ENCODE measurements around the gene SP4. TPM values are rescaled to one million over a fixed set of nuclear protein-coding genes. Genes with fewer than 3 reads are reported as not detected.

SP4 gene
- total and polyA plus RNA-seq, 2 of the 4 experiments (the other 2 are of a cell fraction): 0.97 to 5.9 TPM

- H3K4me3 ChIP-seq (ENCODE audit: insufficient read depth, low read depth, low read length): no peak overlapping the region
- no peaks in the 10 kb centered on the region for H3K79me1 ChIP-seq (ENCODE audit: low read depth in 1 of 2, low read length in 2 of 2)
- H3K9ac ChIP-seq (ENCODE audit: low read depth, low read length): no peak overlapping the region
- H3K9me1 ChIP-seq (ENCODE audit: insufficient read depth, low read length): no peaks in the 10 kb centered on the region
- no peak for ATAC-seq (ENCODE audit: low read depth)
- H2BK15ac ChIP-seq (ENCODE audit: low read depth, low read length): no peak overlapping the region
- no peak overlapping the region for H3K4ac ChIP-seq (ENCODE audit: low read depth, low read length)
- no peaks in the 10 kb centered on the region for H3K9me3 ChIP-seq (ENCODE audit: control insufficient read depth, insufficient read depth, low read length)
- dilution Hi-C loops (cut with HindIII; ENCODE audit: low sequenced_read_pairs, unreplicated experiment) (no loop called here), in situ Hi-C loops (cut with MboI; ENCODE audit: low sequenced_read_pairs) (no loop called here), intact Hi-C loops (cut with micrococcal nuclease) (no loop called here)
- H4K91ac ChIP-seq (ENCODE audit: insufficient read depth, low read depth, low read length): no peak overlapping the region
- no peak overlapping the region for H2BK120ac ChIP-seq (ENCODE audit: low read depth, low read length)
- H4K5ac ChIP-seq (ENCODE audit: low read depth, low read length): no peak overlapping the region
- no peak overlapping the region for H2AFZ ChIP-seq (replicated peaks; ENCODE audit: low read length, poor library complexity)
- TF ChIP-seq RAD21 (IDR thresholded peaks at IDR 0.05; ENCODE audit: low read length) (no peak), CEBPB (IDR thresholded peaks at IDR 0.05; ENCODE audit: low read depth, low read length) (no peak), CTCF (conservative IDR thresholded peaks at IDR 0.05; ENCODE audit: low read depth, low read length) (no peak), MXI1 (IDR thresholded peaks at IDR 0.05; ENCODE audit: borderline replicate concordance, low read depth, low read length) (no peak), MAZ (IDR thresholded peaks at IDR 0.05; ENCODE audit: borderline replicate concordance, low read depth, low read length) (no peak), BHLHE40 (IDR thresholded peaks at IDR 0.05; ENCODE audit: low read depth, low read length) (no peak), RFX5 (IDR thresholded peaks at IDR 0.05; ENCODE audit: low read depth, low read length) (no peak), RCOR1 (IDR thresholded peaks at IDR 0.05; ENCODE audit: insufficient replicate concordance, low read length) (no peak), CHD1 (IDR thresholded peaks at IDR 0.05; ENCODE audit: low read depth, low read length) (no peak), SMC3 (IDR thresholded peaks at IDR 0.05; ENCODE audit: low read depth, low read length) (no peak), NFE2L2 (IDR thresholded peaks at IDR 0.05; ENCODE audit: low read depth, low read length) (no peak), FOS (IDR thresholded peaks at IDR 0.05; ENCODE audit: low read depth, low read length) (no peak), MAFK (IDR thresholded peaks at IDR 0.05; ENCODE audit: low read depth, low read length) (no peak), POLR2A (IDR thresholded peaks at IDR 0.05; ENCODE audit: low read depth, low read length) (no peak)
- TF ChIP-seq, protein P1, sequence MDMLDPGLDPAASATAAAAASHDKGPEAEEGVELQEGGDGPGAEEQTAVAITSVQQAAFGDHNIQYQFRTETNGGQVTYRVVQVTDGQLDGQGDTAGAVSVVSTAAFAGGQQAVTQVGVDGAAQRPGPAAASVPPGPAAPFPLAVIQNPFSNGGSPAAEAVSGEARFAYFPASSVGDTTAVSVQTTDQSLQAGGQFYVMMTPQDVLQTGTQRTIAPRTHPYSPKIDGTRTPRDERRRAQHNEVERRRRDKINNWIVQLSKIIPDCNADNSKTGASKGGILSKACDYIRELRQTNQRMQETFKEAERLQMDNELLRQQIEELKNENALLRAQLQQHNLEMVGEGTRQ (IDR thresholded peaks at IDR 0.05; ENCODE audit: low read depth, low read length): no peak
- TF ChIP-seq, protein P2, sequence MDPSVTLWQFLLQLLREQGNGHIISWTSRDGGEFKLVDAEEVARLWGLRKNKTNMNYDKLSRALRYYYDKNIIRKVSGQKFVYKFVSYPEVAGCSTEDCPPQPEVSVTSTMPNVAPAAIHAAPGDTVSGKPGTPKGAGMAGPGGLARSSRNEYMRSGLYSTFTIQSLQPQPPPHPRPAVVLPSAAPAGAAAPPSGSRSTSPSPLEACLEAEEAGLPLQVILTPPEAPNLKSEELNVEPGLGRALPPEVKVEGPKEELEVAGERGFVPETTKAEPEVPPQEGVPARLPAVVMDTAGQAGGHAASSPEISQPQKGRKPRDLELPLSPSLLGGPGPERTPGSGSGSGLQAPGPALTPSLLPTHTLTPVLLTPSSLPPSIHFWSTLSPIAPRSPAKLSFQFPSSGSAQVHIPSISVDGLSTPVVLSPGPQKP (IDR thresholded peaks at IDR 0.05; ENCODE audit: borderline replicate concordance, low read depth, low read length): no peak
- no peak overlapping the region for H4K8ac ChIP-seq (ENCODE audit: low read depth in 2 of 2, low read length in 2 of 2)
- H3K23ac ChIP-seq (ENCODE audit: low read depth, low read length): no peak overlapping the region
- no peak overlapping the region for H2BK5ac ChIP-seq (ENCODE audit: low read depth, low read length, poor library complexity, severe bottlenecking)
- WGBS, 2 experiments (ENCODE audit: extremely low coverage in 2 of 2, insufficient read length in 1 of 2): no CpG with 5 or more reads among the region's 5 CpGs
- CTCF ChIA-PET: no interaction called here
- H3K18ac ChIP-seq (ENCODE audit: low read depth, low read length): no peak overlapping the region
- POLR2A ChIA-PET (ENCODE audit: unreplicated experiment): no interaction called here
- no peaks in the 10 kb centered on the region for H4K20me1 ChIP-seq (ENCODE audit: insufficient read depth, low read length)
- no TSS peak for BruUV-seq (replicated peaks)
- H3K56ac ChIP-seq (ENCODE audit: extremely low read depth, insufficient read depth, low read length): no peak overlapping the region
- DNase-seq: no peak
- H2AK5ac ChIP-seq (ENCODE audit: low read depth, low read length): no peak overlapping the region
- H3K4me2 ChIP-seq (ENCODE audit: low read depth, low read length): no peak overlapping the region
- H2BK20ac ChIP-seq (ENCODE audit: low read depth, low read length): no peak overlapping the region
- no peak overlapping the region for H3K27ac ChIP-seq (ENCODE audit: insufficient read depth, low read length)
- H3K27me3 ChIP-seq (ENCODE audit: control insufficient read depth, insufficient read depth, low read length): no peaks in the 10 kb centered on the region
- H3K14ac ChIP-seq (replicated peaks; ENCODE audit: low read depth, low read length): no peak overlapping the region
- H2AK9ac ChIP-seq (replicated peaks; ENCODE audit: low read depth, low read length, poor library complexity): no peak overlapping the region
- no peaks in the 10 kb centered on the region for H3K36me3 ChIP-seq (ENCODE audit: control insufficient read depth, insufficient read depth, low read length)
- H3K4me1 ChIP-seq (ENCODE audit: control insufficient read depth, insufficient read depth, low read length): no peaks in the 10 kb centered on the region
These were observed 25.9 kb upstream of the SP4 start for GRCh38 chr7:21401944-21402343.
